IMR-90 (cell line): ENCODE measurements around the gene IL17C. TPM values are rescaled to one million over a fixed set of nuclear protein-coding genes. Genes with fewer than 3 reads are reported as not detected.
A peak's percentile ranks its signal among the peaks of the same experiment; 100 is the strongest.

ENCODE experiments used
- ATAC-seq: fragments of 200-7000 bp; cut with Tn5 transposase; 2 replicates; pipeline ENCODE4 v1.9.1; 2020; ENCODE audit warnings: low read depth, mild to moderate bottlenecking, moderate library complexity
- BruUV-seq: library from RNA; stranded (reverse); fragments of 400-500 nt; replicated peaks from 2 replicates; lab custom pipeline; 2021; lab: Mats Ljungman, UMichigan
- CTCF ChIA-PET: fragments of 300-600 bp; formaldehyde crosslinking; extraction: SDS; loops from one replicate; lab custom pipeline; 2021; ENCODE audit warnings: antibody characterized with exemption; lab: Yijun Ruan, JAX
- POLR2A ChIA-PET: fragments of 300-600 bp; sonication (Branson Sonifier 250); formaldehyde crosslinking; loops from one replicate; lab custom pipeline; 2022; ENCODE audit warnings: antibody characterized with exemption; ENCODE audit not compliant: unreplicated experiment; lab: Charles Lee
- DNase-seq: peaks from one replicate; pipeline ENCODE4 v3.0.0; 2013
- H2AFZ ChIP-seq: replicated peaks from 2 replicates; pipeline ENCODE3; 2013; ENCODE audit warnings: low read length, mild to moderate bottlenecking; ENCODE audit not compliant: poor library complexity
- H2AK5ac ChIP-seq: 2 replicates; pipeline ENCODE4 v1.6.1; 2013; ENCODE audit warnings: low read depth, low read length, inconsistent platforms
- H2AK9ac ChIP-seq: replicated peaks from 2 replicates; pipeline ENCODE3; 2013; ENCODE audit warnings: mild to moderate bottlenecking, low read depth, low read length, moderate library complexity; ENCODE audit not compliant: poor library complexity
- H2BK120ac ChIP-seq: 2 replicates; pipeline ENCODE4 v1.6.1; 2013; ENCODE audit warnings: low read depth, low read length, inconsistent platforms
- H2BK15ac ChIP-seq: 3 replicates; pipeline ENCODE4 v1.6.1; 2013; ENCODE audit warnings: low read depth, low read length, inconsistent platforms
- H2BK20ac ChIP-seq: 2 replicates; pipeline ENCODE4 v1.6.1; 2013; ENCODE audit warnings: low read depth, mild to moderate bottlenecking, inconsistent platforms, low read length, moderate library complexity
- H2BK5ac ChIP-seq: 2 replicates; pipeline ENCODE4 v1.6.1; 2013; ENCODE audit warnings: mild to moderate bottlenecking, low read depth, low read length, inconsistent platforms; ENCODE audit not compliant: poor library complexity, severe bottlenecking
- H3K14ac ChIP-seq: replicated peaks from 2 replicates; pipeline ENCODE4 v1.6.1; 2013; ENCODE audit warnings: low read depth, low read length, inconsistent platforms
- H3K18ac ChIP-seq: 2 replicates; pipeline ENCODE4 v1.6.1; 2013; ENCODE audit warnings: low read depth, low read length, control low read depth
- H3K23ac ChIP-seq: 2 replicates; pipeline ENCODE4 v1.6.1; 2013; ENCODE audit warnings: low read depth, low read length, inconsistent platforms
- H3K27ac ChIP-seq: 2 replicates; pipeline ENCODE4 v1.5.1; 2013; ENCODE audit warnings: mild to moderate bottlenecking, control low read depth, low read length; ENCODE audit not compliant: insufficient read depth
- H3K27me3 ChIP-seq: 2 replicates; pipeline ENCODE4 v1.6.1; 2013; ENCODE audit warnings: low read length; ENCODE audit not compliant: control insufficient read depth, insufficient read depth
- H3K36me3 ChIP-seq: 2 replicates; pipeline ENCODE4 v1.6.1; 2013; ENCODE audit warnings: low read length, mixed read lengths; ENCODE audit not compliant: control insufficient read depth, insufficient read depth
- H3K4ac ChIP-seq: 2 replicates; pipeline ENCODE4 v1.6.1; 2013; ENCODE audit warnings: low read depth, low read length, inconsistent platforms
- H3K4me1 ChIP-seq: 2 replicates; pipeline ENCODE4 v1.6.1; 2013; ENCODE audit warnings: low read length, mixed read lengths; ENCODE audit not compliant: control insufficient read depth, insufficient read depth
- H3K4me2 ChIP-seq: 2 replicates; pipeline ENCODE4 v1.6.1; 2013; ENCODE audit warnings: low read depth, mild to moderate bottlenecking, control low read depth, low read length, moderate library complexity
- H3K4me3 ChIP-seq: 2 replicates; pipeline ENCODE4 v1.5.1; 2013; ENCODE audit warnings: low read depth, mild to moderate bottlenecking, control low read depth, low read length, moderate library complexity; ENCODE audit not compliant: insufficient read depth
- H3K56ac ChIP-seq: 2 replicates; pipeline ENCODE4 v1.6.1; 2013; ENCODE audit warnings: low read length, inconsistent platforms; ENCODE audit not compliant: insufficient read depth; ENCODE audit errors: extremely low read depth
- H3K79me1 ChIP-seq, 2 experiments: 2 replicates each; pipeline ENCODE4 v1.6.1; 2013; ENCODE audit warnings: low read length in 2 of 2, inconsistent platforms in 1 of 2, low read depth in 1 of 2
- H3K9ac ChIP-seq: 2 replicates; pipeline ENCODE4 v1.6.1; 2013; ENCODE audit warnings: low read depth, low read length, control low read depth
- H3K9me1 ChIP-seq: 2 replicates; pipeline ENCODE4 v1.6.1; 2013; ENCODE audit warnings: low read length, inconsistent platforms; ENCODE audit not compliant: insufficient read depth
- H3K9me3 ChIP-seq: 2 replicates; pipeline ENCODE4 v1.6.1; 2013; ENCODE audit warnings: low read length; ENCODE audit not compliant: control insufficient read depth, insufficient read depth
- H4K20me1 ChIP-seq: 2 replicates; pipeline ENCODE4 v1.6.1; 2013; ENCODE audit warnings: low read length, inconsistent platforms; ENCODE audit not compliant: insufficient read depth
- H4K5ac ChIP-seq: 2 replicates; pipeline ENCODE4 v1.6.1; 2013; ENCODE audit warnings: mild to moderate bottlenecking, low read depth, low read length, control low read depth
- H4K8ac ChIP-seq, 2 experiments: 2 replicates each; pipeline ENCODE4 v1.6.1; 2013; ENCODE audit warnings: low read depth in 2 of 2, low read length in 2 of 2, control low read depth in 1 of 2, inconsistent platforms in 1 of 2
- H4K91ac ChIP-seq: 2 replicates; pipeline ENCODE4 v1.6.1; 2013; ENCODE audit warnings: low read depth, low read length, inconsistent platforms; ENCODE audit not compliant: insufficient read depth
- NFE2L2 ChIP-seq: fragments of 150-350 bp; IDR thresholded peaks from 2 replicates; pipeline ENCODE4 v1.6.1; 2016; ENCODE audit warnings: low read depth, mild to moderate bottlenecking, low read length
- RFX5 ChIP-seq: IDR thresholded peaks from 2 replicates; pipeline ENCODE4 v1.8.0; 2012; ENCODE audit warnings: low read depth, mild to moderate bottlenecking, low read length, moderate library complexity
- SMC3 ChIP-seq: fragments of 150-350 bp; IDR thresholded peaks from 2 replicates; pipeline ENCODE4 v1.6.1; 2016; ENCODE audit warnings: low read depth, mild to moderate bottlenecking, antibody characterized with exemption, low read length, moderate library complexity
- WGBS, 2 experiments: methylation state at CpG; one replicate each; pipeline versions ENCODE4 v1.1.5 to v1.1.7; 2013; ENCODE audit warnings: missing lambda C conversion rate in 2 of 2; ENCODE audit not compliant: insufficient read length in 1 of 2; ENCODE audit errors: extremely low coverage in 2 of 2; 5-methylcytosine and 5-hydroxymethylcytosine counted together
- dilution Hi-C: fragments of 300-500 bp; cut with HindIII; formaldehyde crosslinking; loops from one replicate; pipeline ENCODE4 v1.14.3; 2018; ENCODE audit warnings: low sequenced_read_pairs; ENCODE audit not compliant: unreplicated experiment
- in situ Hi-C: fragments of 300-500 bp; cut with MboI; formaldehyde crosslinking; loops from 3 replicates; pipeline ENCODE4 v1.14.3; 2019; ENCODE audit warnings: low sequenced_read_pairs, inconsistent platforms, mixed read lengths
- intact Hi-C: fragments of 100-400 bp; cut with micrococcal nuclease; formaldehyde crosslinking; loops from 2 replicates; pipeline ENCODE4 v1.10.0; 2022
- polyA plus RNA-seq, 3 experiments: library from polyadenylated mRNA; depleted of rRNA; stranded (reverse); fragments of >200 nt; gene quantifications; 2 replicates each; pipeline ENCODE4 v1.2.3, GENCODE V29; 2012; ENCODE audit warnings: low replicate concordance in 1 of 3
- total RNA-seq: library from RNA; depleted of rRNA; stranded (reverse); fragments of >200 nt; gene quantifications from 2 replicates; pipeline ENCODE4 v1.2.3, GENCODE V29; 2012

IL17C gene
- total and polyA plus RNA-seq, 2 of the 4 experiments (the other 2 are of a cell fraction), result 0.09 TPM; not detected in 1

GRCh38 chr16:88617268-88618031 is 20.9 kb upstream of the IL17C start:
- no peaks in the 10 kb centered on the region for H3K9me3 ChIP-seq
- peak; percentile 10; the same call in 1 of the 2 replicates for ATAC-seq
- ChIA-PET CTCF (no interaction called here), POLR2A (no interaction called here)
- peaks cover 16% of the 10 kb centered on the region for H3K36me3 ChIP-seq
- no TSS peak for BruUV-seq
- peak overlapping the region; percentile 44 for H2AFZ ChIP-seq
- H3K79me1 ChIP-seq, result peaks cover 13 to 88% of the 10 kb centered on the region in 2 experiments
- no peaks in the 10 kb centered on the region for H3K27me3 ChIP-seq
- peak overlapping the region; percentile 45; the same call in 1 of the 2 replicates for H3K14ac ChIP-seq
- 0 out of 2 replicates have a peak overlapping the region, but pooled peaks have one; percentile 20 for H2BK20ac ChIP-seq
- peak; percentile 66 for DNase-seq
- H4K5ac ChIP-seq, result no peak overlapping the region
- H2BK15ac ChIP-seq, result 0 out of 3 replicates have a peak overlapping the region, but pooled peaks have one; percentile 10
- TF ChIP-seq SMC3 (no peak), NFE2L2 (0 out of 2 replicates have a peak, but pooled peaks have one; percentile 3), RFX5 (no peak)
- peak overlapping the region; percentile 13; the same call in 1 of the 2 replicates for H2AK5ac ChIP-seq
- dilution Hi-C loops (no loop called here), intact Hi-C loops (no loop called here), in situ Hi-C loops (no loop called here)
- WGBS, 2 experiments, result 88% methylated on average over 11 of the region's 20 CpGs; no CpG with 5 or more reads in 1 of the 2 experiments
- H4K8ac ChIP-seq, result 0 out of 4 replicates have a peak overlapping the region, but pooled peaks of 1 of the 2 experiments have one; percentile 9
- H3K18ac ChIP-seq, result peak overlapping the region; percentile 20; the same call in 1 of the 2 replicates
- no peak overlapping the region for H3K4me3 ChIP-seq
- H4K20me1 ChIP-seq, result peaks cover 91% of the 10 kb centered on the region
- peaks cover 33% of the 10 kb centered on the region for H3K4me1 ChIP-seq
- no peak overlapping the region for H3K9ac ChIP-seq
- H3K4ac ChIP-seq, result peak overlapping the region; percentile 29
- peak overlapping the region; percentile 56 for H4K91ac ChIP-seq
- no peak overlapping the region for H3K56ac ChIP-seq
- no peak overlapping the region for H3K4me2 ChIP-seq
- peak overlapping the region; percentile 13; the same call in 1 of the 2 replicates for H2BK120ac ChIP-seq
- peak overlapping the region; percentile 79 for H2AK9ac ChIP-seq
- no peak overlapping the region for H3K23ac ChIP-seq
- H2BK5ac ChIP-seq, result peak overlapping the region; percentile 45
- peaks cover 33% of the 10 kb centered on the region for H3K9me1 ChIP-seq
- no peak overlapping the region; the same call in 1 of the 2 replicates for H3K27ac ChIP-seq
